GM18873 (cell line): ENCODE measurements around the gene LRP1B.

Experiments used
- ATAC-seq: cut with Tn5 transposase; IDR thresholded peaks from one replicate; pipeline ENCODE4 v1.9.1; 2021; ENCODE audit warnings: mild to moderate bottlenecking, moderate library complexity, moderate number of reproducible peaks; ENCODE audit not compliant: unreplicated experiment, low FRiP score

The LRP1B gene

DNA sequence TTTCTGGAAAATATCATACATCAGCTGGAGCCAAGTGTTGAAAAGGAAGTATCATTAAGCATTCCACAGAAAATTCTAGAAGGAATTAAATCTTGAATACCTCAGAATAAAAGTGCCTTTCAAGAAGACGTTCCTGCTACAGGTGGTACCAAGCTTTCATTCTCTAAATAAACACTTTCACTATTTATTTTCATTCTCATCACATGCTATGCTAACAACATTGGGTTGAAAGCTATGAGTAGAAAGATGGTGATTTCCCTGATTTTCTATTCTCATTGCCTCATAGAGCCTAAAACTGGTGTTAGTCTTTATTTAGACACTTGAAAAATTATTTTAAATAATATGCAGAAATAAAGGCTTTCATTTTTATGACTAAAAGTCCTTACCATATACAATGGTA, 324.7 kb downstream of the LRP1B start:
- no peak for ATAC-seq

- ATAC-seq, result no peak
Observed at GRCh38 chr2:141805302-141805701, 325.5 kb downstream of the LRP1B start.

DNA sequence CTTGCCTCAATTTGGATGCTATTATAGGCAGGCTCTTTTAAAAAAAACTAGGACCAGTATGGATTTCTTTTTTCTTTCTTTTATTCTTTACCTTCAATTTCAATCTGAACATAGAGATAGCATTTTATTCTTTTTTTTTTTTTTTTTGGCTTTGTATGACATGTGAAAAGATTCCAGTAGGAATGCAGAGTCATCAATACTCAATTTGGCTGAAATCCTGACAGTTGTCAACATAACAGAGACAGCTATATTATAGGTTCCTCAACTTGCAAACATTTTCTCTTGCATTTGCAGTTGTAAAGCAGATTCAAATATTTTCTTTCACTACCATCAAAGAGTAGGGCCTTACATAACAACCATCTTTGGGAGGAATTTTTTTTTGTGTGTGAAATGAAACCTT, 334.4 kb downstream of the LRP1B start:
- no peak for ATAC-seq

DNA sequence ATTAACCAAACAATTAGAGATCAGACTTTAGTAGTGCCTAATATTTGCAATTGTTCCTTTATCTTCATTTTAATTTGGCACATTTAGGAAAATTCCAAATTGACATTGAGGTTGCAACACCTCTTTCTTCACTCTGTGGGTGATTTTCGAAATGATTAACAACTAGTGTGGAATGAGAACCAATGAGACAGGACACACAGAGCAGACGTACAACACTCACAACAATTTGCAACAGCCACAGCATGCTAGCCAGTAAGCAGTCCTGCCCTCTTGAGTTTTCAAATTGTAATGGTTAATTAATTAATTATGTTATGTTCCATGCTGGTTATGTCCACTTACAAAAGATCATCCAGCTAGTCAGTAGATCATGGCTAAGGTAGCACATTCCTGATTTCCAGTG, 339.3 kb downstream of the LRP1B start:
- ATAC-seq, result no peak

- no peak for ATAC-seq
Observed at GRCh38 chr2:141782574-141782973, 348.2 kb downstream of the LRP1B start.

- ATAC-seq, result no peak
Observed at GRCh38 chr2:141778315-141778835, 352.4 kb downstream of the LRP1B start.

GRCh38 chr2:141770530-141770929, 360.3 kb downstream of the LRP1B start:
- ATAC-seq, result no peak

DNA sequence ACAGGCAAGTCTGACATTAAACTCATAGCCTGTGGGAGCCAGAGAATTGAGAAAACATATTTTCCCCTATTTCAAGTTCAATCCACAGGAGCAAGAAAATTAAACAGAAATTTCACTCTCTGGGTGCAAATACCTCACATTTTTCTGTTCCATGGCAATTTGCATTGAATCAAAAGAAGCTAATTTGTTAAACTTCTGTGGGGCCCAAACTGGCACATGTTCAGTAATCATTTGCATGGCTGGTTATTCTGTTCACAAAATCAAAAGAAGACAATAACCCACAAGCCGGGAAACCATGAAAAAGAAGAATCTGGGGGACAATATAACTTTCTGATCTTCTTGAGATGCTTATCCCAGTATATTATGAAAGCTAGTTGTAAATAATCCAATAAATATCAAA, 363.1 kb downstream of the LRP1B start:
- ATAC-seq, result no peak

- ATAC-seq, result no peak
Observed at GRCh38 chr2:141767051-141767450, 363.8 kb downstream of the LRP1B start.

- no peak for ATAC-seq
Observed at GRCh38 chr2:141766225-141766624, 364.6 kb downstream of the LRP1B start.

DNA sequence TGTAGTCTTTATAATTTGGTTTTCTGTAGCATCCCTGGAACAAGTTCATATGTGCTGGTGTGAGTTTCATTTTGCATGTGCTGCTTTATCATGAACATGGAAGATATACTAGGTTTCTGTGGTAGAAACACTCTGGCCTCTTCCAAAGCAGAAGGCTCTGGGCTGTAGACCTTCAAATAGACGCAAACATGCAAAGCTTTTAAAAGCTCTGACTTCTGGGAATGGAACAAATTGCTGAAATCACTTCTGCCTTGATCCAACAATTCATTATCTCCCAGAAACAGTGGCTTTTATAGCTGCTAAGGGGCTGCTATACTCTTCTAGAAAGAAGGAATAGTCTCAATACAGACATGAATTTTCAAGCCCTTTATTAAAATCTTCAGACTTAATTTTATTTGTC, 382.2 kb downstream of the LRP1B start:
- ATAC-seq, result no peak

DNA sequence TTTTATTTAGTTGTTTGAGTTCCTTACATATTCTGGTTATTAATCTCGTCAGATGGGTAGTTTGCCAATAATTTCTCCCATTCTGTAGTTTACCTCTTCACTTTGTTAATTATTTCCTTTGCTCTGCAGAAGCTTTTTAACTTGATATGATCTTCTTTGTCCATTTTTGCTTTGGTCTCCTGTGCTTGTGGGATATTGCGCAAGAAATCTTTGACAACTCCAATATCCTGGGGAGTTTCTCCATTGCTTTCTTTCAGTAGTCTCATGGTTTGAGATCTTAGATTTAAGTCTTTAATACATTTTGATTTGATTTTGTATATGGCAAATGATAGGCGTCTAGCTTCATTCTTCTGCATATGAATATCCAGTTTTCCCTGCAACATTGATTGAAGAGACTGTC, 389.2 kb downstream of the LRP1B start:
- ATAC-seq, result no peak

- ATAC-seq, result no peak
Observed at GRCh38 chr2:141737492-141738255, 393.1 kb downstream of the LRP1B start.

DNA sequence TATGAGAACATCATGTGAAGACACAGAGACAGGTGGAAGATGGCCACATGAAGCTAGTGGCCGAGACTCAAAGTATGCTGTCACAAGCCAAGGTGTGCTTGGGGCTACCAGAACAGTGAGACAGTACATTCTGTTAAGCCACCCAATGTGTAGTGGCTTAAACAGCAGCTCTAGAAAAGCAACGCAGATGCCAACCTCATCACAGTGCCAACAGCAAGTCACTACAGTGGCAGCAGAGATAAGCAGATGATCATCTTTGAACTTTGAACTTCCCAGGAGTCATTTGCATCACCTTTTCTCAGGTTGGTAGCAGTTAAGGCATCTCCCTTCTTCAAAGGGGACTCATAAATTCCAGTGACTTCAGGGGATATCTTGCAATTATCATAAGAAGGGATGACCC, 394.4 kb downstream of the LRP1B start:
- ATAC-seq, result no peak

DNA sequence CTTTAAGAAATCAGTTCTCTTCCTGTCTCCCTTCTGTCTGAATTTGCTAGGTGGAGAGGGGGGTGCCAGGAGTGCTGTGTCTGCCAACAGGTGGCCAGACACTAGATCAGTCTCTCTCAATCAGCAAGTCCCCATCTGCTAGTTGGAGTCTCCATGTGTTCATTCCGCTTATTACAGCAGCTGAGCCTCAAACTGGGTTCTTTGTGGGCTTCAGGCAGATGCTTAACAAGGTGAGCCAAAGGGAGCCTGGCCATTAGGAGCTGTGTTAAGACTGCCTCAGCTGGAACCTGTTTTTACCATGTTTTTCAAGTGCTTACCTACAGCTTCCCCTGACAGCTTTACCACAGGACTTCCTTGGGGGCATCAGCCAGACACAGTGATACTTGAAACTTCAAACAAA, 401.9 kb downstream of the LRP1B start:
- no peak for ATAC-seq

DNA sequence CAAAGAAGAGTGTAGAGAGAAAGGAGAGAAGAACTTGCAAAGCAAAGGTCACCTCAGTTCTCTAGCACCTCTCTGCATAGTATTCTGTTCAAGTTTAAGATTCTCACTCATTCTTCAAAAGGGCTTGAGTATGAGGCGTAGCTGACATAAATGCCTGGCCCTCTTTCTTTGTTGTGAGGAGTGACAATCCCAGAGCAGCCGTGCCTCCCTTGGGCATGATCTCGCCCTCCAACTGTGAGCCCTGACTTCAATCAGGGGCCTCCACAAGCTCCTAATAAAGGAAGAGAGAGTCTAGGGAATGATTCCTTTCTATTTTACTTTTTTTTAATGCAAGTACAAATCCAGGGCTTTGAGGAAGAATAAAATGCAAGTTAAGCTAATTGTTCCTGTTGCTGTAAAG, 402.7 kb downstream of the LRP1B start:
- no peak for ATAC-seq

- ATAC-seq, result no peak
Observed at GRCh38 chr2:141724426-141724825, 406.4 kb downstream of the LRP1B start.

DNA sequence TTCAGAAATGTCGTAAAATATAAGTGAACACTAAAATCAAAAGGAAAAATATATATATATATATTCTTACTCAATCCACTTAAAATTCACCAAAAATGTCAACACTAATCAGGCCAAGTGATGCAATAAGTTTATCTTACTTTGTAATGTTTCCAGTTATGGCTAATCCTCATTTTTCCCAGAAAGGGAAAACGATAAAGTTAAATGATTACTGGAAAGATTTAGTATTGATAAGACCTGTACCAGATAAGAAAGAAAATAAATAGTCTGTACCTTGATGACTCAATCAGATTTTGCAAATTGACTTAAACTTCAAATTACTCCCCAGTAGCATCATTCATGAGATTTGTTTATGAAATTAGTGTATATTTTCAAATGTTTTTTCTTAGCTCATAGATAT, 407.0 kb downstream of the LRP1B start:
- no peak for ATAC-seq

DNA sequence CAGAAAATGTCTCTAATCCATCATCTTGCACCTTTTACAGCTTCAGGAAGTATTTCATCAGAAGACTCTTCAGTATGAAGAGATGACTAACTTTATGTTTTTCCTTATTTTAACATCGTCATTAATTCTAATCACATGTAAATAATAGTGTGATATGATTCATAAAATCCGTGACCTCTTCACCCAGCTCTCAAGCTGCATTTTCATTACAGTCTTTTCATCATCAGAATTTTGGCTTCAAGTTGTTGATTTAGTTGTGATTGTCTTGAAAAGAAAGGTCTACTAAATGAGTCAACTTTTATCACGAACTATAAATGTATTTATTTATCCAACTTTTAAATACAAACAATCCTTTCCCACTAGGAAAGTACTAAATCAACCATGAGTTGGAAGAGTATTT, 410.3 kb downstream of the LRP1B start:
- no peak for ATAC-seq

DNA sequence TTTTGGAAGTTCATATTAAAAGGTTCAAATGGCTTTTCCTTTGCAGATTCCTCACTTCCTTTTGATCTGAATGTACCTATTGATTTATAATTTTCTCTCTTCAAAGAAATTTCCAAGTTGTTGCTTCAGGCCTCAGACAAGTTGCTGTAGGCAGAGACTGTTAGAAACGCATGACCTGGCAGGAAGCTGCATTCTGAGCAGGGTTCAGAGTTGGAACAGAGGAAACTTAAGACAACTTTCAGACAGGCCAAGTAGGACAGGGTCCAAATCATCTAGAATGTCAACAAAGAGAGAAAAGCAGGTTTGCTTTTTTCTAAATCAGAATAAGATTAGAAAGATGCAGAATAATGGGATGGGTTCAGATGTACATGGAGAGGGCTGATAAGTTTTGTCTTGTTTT, 416.3 kb downstream of the LRP1B start:
- ATAC-seq, result no peak

DNA sequence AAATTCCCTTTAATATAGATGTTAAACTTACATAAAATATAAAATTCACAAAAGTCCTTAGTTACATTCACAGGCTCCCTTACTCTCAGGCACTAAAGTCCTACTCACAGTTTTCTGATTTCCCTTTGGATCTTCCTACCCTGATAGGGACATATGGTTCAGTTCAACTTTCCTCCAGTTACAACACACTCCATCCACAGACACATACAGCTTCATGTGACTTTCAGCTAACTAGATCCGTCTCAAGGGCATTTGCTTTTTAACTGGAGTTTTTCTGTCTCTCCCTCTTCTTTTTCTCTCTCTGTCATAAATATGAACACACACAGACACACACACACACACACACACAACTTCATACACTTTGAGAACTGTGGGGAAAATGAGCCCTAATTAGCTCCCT, 419.2 kb downstream of the LRP1B start:
- no peak for ATAC-seq

DNA sequence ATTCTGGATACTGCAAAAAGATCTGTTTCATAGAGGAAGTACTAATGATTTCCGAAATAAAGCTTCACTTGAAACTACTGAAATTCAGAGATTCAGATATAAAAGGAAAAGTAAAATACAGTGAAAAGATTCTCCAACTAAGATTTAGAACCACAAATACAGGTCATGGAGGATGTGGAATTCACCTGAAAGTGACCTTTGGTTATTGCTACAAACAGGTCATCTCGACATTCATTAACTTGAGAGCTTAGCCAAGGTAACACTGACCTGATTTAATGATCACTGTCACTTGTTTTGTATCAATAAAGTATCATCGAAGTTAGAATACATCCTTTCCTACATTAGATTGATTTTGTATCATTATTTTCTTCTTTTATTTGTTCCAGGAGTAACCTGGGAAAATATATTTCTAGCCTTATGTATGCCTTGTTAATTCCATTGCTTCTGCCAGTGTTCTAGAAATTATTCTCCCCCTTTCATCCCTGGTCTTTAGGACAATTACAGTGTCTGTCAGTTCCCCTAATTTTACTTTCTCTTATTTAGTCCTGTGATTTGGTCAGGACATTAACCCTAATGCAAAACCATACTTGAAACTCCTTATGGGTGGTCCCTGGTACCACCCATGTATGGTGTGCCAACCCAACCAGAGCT, 420.1 kb downstream of the LRP1B start:
- ATAC-seq, result no peak
